Neural progenitor cell (in vitro differentiated cells): ENCODE data around the gene METRNL. TPM values are rescaled to one million over a fixed set of nuclear protein-coding genes. Genes with fewer than 3 reads are reported as not detected.

Source experiments
- DNase-seq: peaks from one replicate; pipeline ENCODE4 v3.0.0-alpha.2; 2016; ENCODE audit warnings: low spot score
- H2AFZ ChIP-seq: fragments of 200-600 bp; sonication (generic); replicated peaks from 2 replicates; pipeline ENCODE4 v1.6.1; 2016; ENCODE audit warnings: antibody characterized with exemption
- H3F3A ChIP-seq: fragments of 200-600 bp; sonication (generic); 2 replicates; pipeline ENCODE4 v1.6.1; 2016; ENCODE audit warnings: antibody characterized with exemption, low read depth
- H3K27ac ChIP-seq: fragments of 200-600 bp; sonication (generic); 2 replicates; pipeline ENCODE4 v1.5.1; 2016; ENCODE audit warnings: mild to moderate bottlenecking
- H3K27me3 ChIP-seq: fragments of 200-600 bp; sonication (generic); 2 replicates; pipeline ENCODE4 v1.6.1; 2016; ENCODE audit warnings: mild to moderate bottlenecking, moderate library complexity
- H3K36me3 ChIP-seq: fragments of 200-600 bp; sonication (generic); 2 replicates; pipeline ENCODE4 v1.5.1; 2016
- H3K4me1 ChIP-seq: fragments of 200-600 bp; sonication (generic); 2 replicates; pipeline ENCODE4 v1.6.1; 2016; ENCODE audit warnings: mixed run types
- H3K4me2 ChIP-seq: fragments of 200-600 bp; sonication (generic); 2 replicates; pipeline ENCODE4 v1.6.1; 2016
- H3K4me3 ChIP-seq: fragments of 200-600 bp; sonication (generic); 2 replicates; pipeline ENCODE4 v1.5.1; 2016
- H3K79me2 ChIP-seq: fragments of 200-600 bp; sonication (generic); 2 replicates; pipeline ENCODE4 v1.6.1; 2016; ENCODE audit warnings: low read depth
- H3K9ac ChIP-seq: fragments of 200-600 bp; sonication (generic); 2 replicates; pipeline ENCODE4 v1.6.1; 2016
- H3K9me3 ChIP-seq: fragments of 200-600 bp; sonication (generic); 2 replicates; pipeline ENCODE4 v1.5.1; 2016; ENCODE audit warnings: low read depth
- H4K20me1 ChIP-seq: fragments of 200-600 bp; sonication (generic); 2 replicates; pipeline ENCODE4 v1.6.1; 2016; ENCODE audit warnings: low read depth
- H3K27ac Mint-ChIP-seq: 3 replicates; pipeline ENCODE4 v1.8.0; 2021; ENCODE audit warnings: mixed read lengths
- H3K27me3 Mint-ChIP-seq: 2 replicates; pipeline ENCODE4 v1.8.0; 2022; ENCODE audit warnings: low read depth, mild to moderate bottlenecking, inconsistent platforms, moderate library complexity, mixed read lengths; ENCODE audit not compliant: insufficient read depth
- H3K36me3 Mint-ChIP-seq: 3 replicates; pipeline ENCODE4 v1.8.0; 2021; ENCODE audit warnings: mixed read lengths
- H3K4me1 Mint-ChIP-seq: 3 replicates; pipeline ENCODE4 v1.8.0; 2021; ENCODE audit warnings: mixed read lengths
- H3K4me3 Mint-ChIP-seq: 3 replicates; pipeline ENCODE4 v1.8.0; 2021; ENCODE audit warnings: mild to moderate bottlenecking, moderate library complexity, mixed read lengths
- H3K9me3 Mint-ChIP-seq: 3 replicates; pipeline ENCODE4 v1.8.0; 2020; ENCODE audit warnings: mixed read lengths
- EZH2 ChIP-seq: fragments of 200-600 bp; sonication (generic); IDR thresholded peaks from 2 replicates; pipeline ENCODE4 v1.6.1; 2017; ENCODE audit warnings: antibody characterized with exemption, mild to moderate bottlenecking, moderate library complexity
- EZH2phosphoT487 ChIP-seq: fragments of 200-600 bp; sonication (generic); IDR thresholded peaks from 2 replicates; pipeline ENCODE4 v1.6.1; 2017; ENCODE audit warnings: antibody characterized with exemption
- total RNA-seq: library from RNA; depleted of rRNA; stranded (reverse); fragments of >200 nt; gene quantifications from 2 replicates; pipeline ENCODE4 v1.2.3, GENCODE V29; 2015; ENCODE audit warnings: low replicate concordance
- TF ChIP-seq, protein P1 (sequence below): fragments of 200-600 bp; sonication (generic); IDR thresholded peaks from 2 replicates; pipeline ENCODE4 v1.5.1; 2017; ENCODE audit warnings: antibody characterized with exemption, mild to moderate bottlenecking

Gene METRNL
- total RNA-seq, 1 donor from 2014 or later, result 3.6 TPM

DNA sequence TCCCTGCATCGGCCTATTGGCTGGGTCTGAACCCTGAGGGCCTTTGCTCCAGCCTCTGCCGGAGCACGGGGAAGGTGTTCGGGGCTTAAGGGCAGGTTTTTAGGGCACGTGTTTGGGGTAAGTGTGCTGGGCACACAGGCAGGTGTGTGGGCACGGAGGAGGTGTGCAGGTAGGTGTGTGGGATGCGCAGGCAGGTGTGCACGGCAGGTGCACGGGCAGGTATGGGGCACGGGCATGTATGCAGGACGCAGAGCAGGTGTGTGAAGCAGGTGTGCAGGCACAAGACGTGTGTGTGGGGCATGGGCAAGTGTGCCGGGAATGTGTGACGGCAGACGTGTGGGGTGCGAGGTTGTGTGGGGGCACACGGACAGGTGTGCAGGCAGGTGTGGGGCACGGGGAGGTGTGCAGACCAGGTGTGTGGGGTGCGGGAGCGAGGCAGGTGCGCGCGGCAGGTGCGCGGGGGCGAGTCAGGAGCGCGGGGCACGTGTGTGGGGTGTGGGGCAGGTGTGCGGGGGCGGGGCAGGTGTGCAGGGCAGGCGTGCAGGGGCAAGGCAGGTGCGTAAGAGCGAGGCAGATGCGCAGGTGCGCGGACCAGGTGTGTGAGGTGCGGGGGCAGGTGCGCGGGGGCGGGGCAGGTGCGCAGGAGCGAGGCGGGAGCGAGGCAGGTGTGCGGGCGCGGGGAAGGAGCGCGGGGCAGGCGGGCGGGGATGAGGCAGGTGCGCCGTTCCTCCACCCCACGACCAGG lies 28.6 kb upstream of the METRNL start:
- Histone ChIP-seq H4K20me1 (no peaks in the 10 kb centered on the region), H3K36me3 (no peaks in the 10 kb centered on the region), H3K4me1 (no peaks in the 10 kb centered on the region), H2AFZ (peak overlapping the region; percentile 90), H3K27ac (no peak overlapping the region), H3K79me2 (no peaks in the 10 kb centered on the region), H3K4me3 (peak overlapping the region; percentile 74), H3F3A (peaks cover 5% of the 10 kb centered on the region), H3K9me3 (no peaks in the 10 kb centered on the region), H3K4me2 (peak overlapping the region; percentile 98), H3K27me3 (no peaks in the 10 kb centered on the region), H3K9ac (no peak overlapping the region)
- peak overlapping the region; percentile 84 for H3K4me3 Mint-ChIP-seq
- H3K27me3 Mint-ChIP-seq, result peaks cover 2% of the 10 kb centered on the region
- peaks cover 20% of the 10 kb centered on the region for H3K36me3 Mint-ChIP-seq
- H3K9me3 Mint-ChIP-seq, result peaks cover 9% of the 10 kb centered on the region
- H3K4me1 Mint-ChIP-seq, result peaks cover 18% of the 10 kb centered on the region
- TF ChIP-seq, protein P1, sequence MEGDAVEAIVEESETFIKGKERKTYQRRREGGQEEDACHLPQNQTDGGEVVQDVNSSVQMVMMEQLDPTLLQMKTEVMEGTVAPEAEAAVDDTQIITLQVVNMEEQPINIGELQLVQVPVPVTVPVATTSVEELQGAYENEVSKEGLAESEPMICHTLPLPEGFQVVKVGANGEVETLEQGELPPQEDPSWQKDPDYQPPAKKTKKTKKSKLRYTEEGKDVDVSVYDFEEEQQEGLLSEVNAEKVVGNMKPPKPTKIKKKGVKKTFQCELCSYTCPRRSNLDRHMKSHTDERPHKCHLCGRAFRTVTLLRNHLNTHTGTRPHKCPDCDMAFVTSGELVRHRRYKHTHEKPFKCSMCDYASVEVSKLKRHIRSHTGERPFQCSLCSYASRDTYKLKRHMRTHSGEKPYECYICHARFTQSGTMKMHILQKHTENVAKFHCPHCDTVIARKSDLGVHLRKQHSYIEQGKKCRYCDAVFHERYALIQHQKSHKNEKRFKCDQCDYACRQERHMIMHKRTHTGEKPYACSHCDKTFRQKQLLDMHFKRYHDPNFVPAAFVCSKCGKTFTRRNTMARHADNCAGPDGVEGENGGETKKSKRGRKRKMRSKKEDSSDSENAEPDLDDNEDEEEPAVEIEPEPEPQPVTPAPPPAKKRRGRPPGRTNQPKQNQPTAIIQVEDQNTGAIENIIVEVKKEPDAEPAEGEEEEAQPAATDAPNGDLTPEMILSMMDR, result no peak
- no peak overlapping the region for H3K27ac Mint-ChIP-seq
- DNase-seq, result no peak

DNA sequence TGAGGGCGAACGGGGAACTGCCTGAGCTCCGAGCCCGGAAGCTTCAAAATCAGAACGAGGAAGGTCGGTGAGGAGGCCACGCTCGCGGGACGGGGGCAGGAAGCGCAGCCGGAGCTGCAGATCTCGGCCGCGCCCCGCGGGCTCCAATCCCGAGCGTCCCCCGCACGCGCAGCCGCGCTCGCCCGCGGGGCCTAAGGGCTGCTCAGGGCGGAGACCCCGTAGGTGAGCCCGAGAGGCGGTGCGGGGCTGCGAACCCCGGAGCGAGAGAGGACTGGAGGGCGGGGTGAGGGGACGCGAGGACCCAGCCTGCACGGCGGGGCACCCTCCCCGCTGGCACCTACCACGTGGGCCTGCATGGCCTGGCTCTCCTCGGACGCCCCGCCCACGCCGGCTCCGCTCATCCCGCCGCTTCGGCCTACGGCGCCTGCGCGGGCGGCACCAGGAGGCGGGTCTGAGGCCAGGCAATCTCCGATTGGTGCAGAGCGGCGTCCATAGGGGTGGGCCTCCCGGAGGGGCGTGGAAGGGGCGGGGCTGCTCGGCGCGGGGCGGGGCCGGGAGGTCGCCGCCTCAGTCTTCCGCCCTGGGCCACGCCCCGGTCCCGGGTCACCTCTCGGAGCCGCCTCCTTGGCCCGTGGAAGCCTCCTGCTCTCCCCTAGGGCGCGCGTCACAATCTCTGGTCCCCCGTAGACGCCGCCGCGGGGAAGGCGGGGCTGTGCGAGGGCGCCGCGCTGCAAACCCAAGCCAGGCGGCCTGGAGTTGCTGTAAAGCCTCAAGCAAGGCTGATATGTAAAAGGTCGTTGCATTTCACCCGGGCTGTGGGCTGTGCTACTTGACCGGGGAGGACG lies 27.8 kb upstream of the METRNL start:
- Histone ChIP-seq H3K79me2 (no peaks in the 10 kb centered on the region), H3K27ac (no peak overlapping the region), H3K9me3 (no peaks in the 10 kb centered on the region), H3K4me3 (peak overlapping the region; percentile 74), H3K9ac (no peak overlapping the region), H3K4me2 (peak overlapping the region; percentile 98), H4K20me1 (no peaks in the 10 kb centered on the region), H3K4me1 (no peaks in the 10 kb centered on the region), H3K27me3 (no peaks in the 10 kb centered on the region), H3F3A (peaks cover 5% of the 10 kb centered on the region), H3K36me3 (no peaks in the 10 kb centered on the region), H2AFZ (peak overlapping the region; percentile 90)
- TF ChIP-seq, protein P1, result no peak
- TF ChIP-seq EZH2phosphoT487 (no peak), EZH2 (no peak)
- H3K27ac Mint-ChIP-seq, result no peak overlapping the region
- peak; percentile 98 for DNase-seq
- peak overlapping the region; percentile 85 for H3K4me3 Mint-ChIP-seq
- peaks cover 2% of the 10 kb centered on the region for H3K27me3 Mint-ChIP-seq
- peaks cover 15% of the 10 kb centered on the region for H3K36me3 Mint-ChIP-seq
- H3K4me1 Mint-ChIP-seq, result peaks cover 20% of the 10 kb centered on the region
- peaks cover 5% of the 10 kb centered on the region for H3K9me3 Mint-ChIP-seq

DNA sequence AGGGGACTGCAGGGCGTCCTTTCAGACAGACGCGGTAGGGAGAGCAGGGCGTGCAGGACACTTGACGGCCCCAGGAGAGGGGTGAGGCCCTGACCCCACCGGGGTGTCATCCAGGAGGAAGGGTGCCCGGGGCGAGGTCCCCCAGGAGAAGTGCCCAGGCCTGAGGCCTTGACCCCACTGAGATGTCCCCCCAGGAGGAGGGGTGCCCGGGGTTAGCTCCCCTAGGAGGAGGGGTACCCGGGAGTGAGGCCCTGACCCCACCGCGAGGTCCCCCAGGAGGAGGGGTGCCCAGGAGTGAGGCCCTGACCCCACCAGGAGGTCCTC lies 27.2 kb upstream of the METRNL start:
- Histone ChIP-seq H3K27me3 (no peaks in the 10 kb centered on the region), H3K9ac (no peak overlapping the region), H3K4me1 (no peaks in the 10 kb centered on the region), H3K9me3 (no peaks in the 10 kb centered on the region), H3K79me2 (no peaks in the 10 kb centered on the region), H3K4me2 (peak overlapping the region; percentile 69), H3K4me3 (peak overlapping the region; percentile 74), H3F3A (peaks cover 5% of the 10 kb centered on the region), H3K36me3 (no peaks in the 10 kb centered on the region), H2AFZ (peak overlapping the region; percentile 12), H4K20me1 (no peaks in the 10 kb centered on the region), H3K27ac (no peak overlapping the region)
- peaks cover 2% of the 10 kb centered on the region for H3K9me3 Mint-ChIP-seq
- peaks cover 20% of the 10 kb centered on the region for H3K4me1 Mint-ChIP-seq
- peaks cover 12% of the 10 kb centered on the region for H3K36me3 Mint-ChIP-seq
- H3K27ac Mint-ChIP-seq, result no peak overlapping the region
- no peak for DNase-seq
- peaks cover 2% of the 10 kb centered on the region for H3K27me3 Mint-ChIP-seq
- H3K4me3 Mint-ChIP-seq, result peak overlapping the region; percentile 85
- TF ChIP-seq EZH2phosphoT487, result no peak
- TF ChIP-seq EZH2, result no peak
- TF ChIP-seq, protein P1, result no peak
